HUES6 (cell line): Measurements from ENCODE around the gene CS.

Source experiments
- H3K27ac ChIP-seq: 2 replicates; pipeline ENCODE4 v1.7.0; 2013; ENCODE audit warnings: low read depth, mild to moderate bottlenecking, low read length, inconsistent platforms
- H3K27me3 ChIP-seq: 2 replicates; pipeline ENCODE4 v1.6.1; 2013; ENCODE audit warnings: low read length; ENCODE audit not compliant: control insufficient read depth, insufficient read depth
- H3K36me3 ChIP-seq: 2 replicates; pipeline ENCODE4 v1.6.1; 2013; ENCODE audit warnings: low read length; ENCODE audit not compliant: control insufficient read depth, insufficient read depth
- H3K4me1 ChIP-seq: 2 replicates; pipeline ENCODE4 v1.6.1; 2013; ENCODE audit warnings: low read length; ENCODE audit not compliant: control insufficient read depth, insufficient read depth
- H3K4me3 ChIP-seq: 2 replicates; pipeline ENCODE4 v1.5.1; 2013; ENCODE audit warnings: low read depth, low read length
- H3K9ac ChIP-seq: one replicate; pipeline ENCODE4 v1.6.1; 2013; ENCODE audit warnings: mild to moderate bottlenecking, low read length
- H3K9me3 ChIP-seq: 2 replicates; pipeline ENCODE4 v1.6.1; 2013; ENCODE audit warnings: low read depth, low read length; ENCODE audit not compliant: control insufficient read depth, insufficient read depth

Gene CS

GRCh38 chr12:56243731-56244181 is 56.4 kb downstream of the CS start:
- Histone ChIP-seq H3K27me3 (no peaks in the 10 kb centered on the region), H3K9ac (no peak overlapping the region), H3K9me3 (no peaks in the 10 kb centered on the region), H3K4me1 (no peaks in the 10 kb centered on the region), H3K4me3 (no peak overlapping the region), H3K36me3 (peaks cover 87% of the 10 kb centered on the region), H3K27ac (no peak overlapping the region)

- H3K27ac ChIP-seq = no peak overlapping the region
- no peak overlapping the region for H3K4me3 ChIP-seq
- H3K9me3 ChIP-seq = no peaks in the 10 kb centered on the region
- no peak overlapping the region for H3K9ac ChIP-seq
- H3K36me3 ChIP-seq = peaks cover 80% of the 10 kb centered on the region
- H3K27me3 ChIP-seq = no peaks in the 10 kb centered on the region
- H3K4me1 ChIP-seq = no peaks in the 10 kb centered on the region
Observed at GRCh38 chr12:56242986-56243385, 57.1 kb downstream of the CS start.

- Histone ChIP-seq H3K4me3 (no peak overlapping the region), H3K9me3 (no peaks in the 10 kb centered on the region), H3K4me1 (no peaks in the 10 kb centered on the region), H3K9ac (no peak overlapping the region), H3K36me3 (peaks cover 79% of the 10 kb centered on the region), H3K27ac (no peak overlapping the region), H3K27me3 (no peaks in the 10 kb centered on the region)
Observed at GRCh38 chr12:56241424-56242303, 58.5 kb downstream of the CS start.

- Histone ChIP-seq H3K27me3 (no peaks in the 10 kb centered on the region), H3K27ac (no peak overlapping the region), H3K36me3 (peaks cover 53% of the 10 kb centered on the region), H3K4me3 (no peak overlapping the region), H3K9me3 (no peaks in the 10 kb centered on the region), H3K9ac (no peak overlapping the region), H3K4me1 (no peaks in the 10 kb centered on the region)
Observed at GRCh38 chr12:56237552-56237951, 62.6 kb downstream of the CS start.

- no peaks in the 10 kb centered on the region for H3K9me3 ChIP-seq
- peaks cover 47% of the 10 kb centered on the region for H3K36me3 ChIP-seq
- no peaks in the 10 kb centered on the region for H3K4me1 ChIP-seq
- H3K4me3 ChIP-seq = no peak overlapping the region
- H3K9ac ChIP-seq = no peak overlapping the region
- no peaks in the 10 kb centered on the region for H3K27me3 ChIP-seq
- no peak overlapping the region for H3K27ac ChIP-seq
Observed at GRCh38 chr12:56236985-56237384, 63.1 kb downstream of the CS start.

GRCh38 chr12:56236091-56236490 is 64.0 kb downstream of the CS start:
- H3K9me3 ChIP-seq = no peaks in the 10 kb centered on the region
- H3K9ac ChIP-seq = no peak overlapping the region
- H3K4me3 ChIP-seq = no peak overlapping the region
- H3K27ac ChIP-seq = no peak overlapping the region
- peaks cover 38% of the 10 kb centered on the region for H3K36me3 ChIP-seq
- H3K4me1 ChIP-seq = no peaks in the 10 kb centered on the region
- no peaks in the 10 kb centered on the region for H3K27me3 ChIP-seq

GRCh38 chr12:56234746-56235436 is 65.2 kb downstream of the CS start:
- no peaks in the 10 kb centered on the region for H3K27me3 ChIP-seq

GRCh38 chr12:56231184-56231582 is 68.9 kb downstream of the CS start:
- no peaks in the 10 kb centered on the region for H3K4me1 ChIP-seq
- no peak overlapping the region for H3K27ac ChIP-seq

More at GRCh38 chr12:56234746-56235436, 65.2 kb downstream of the CS start:
- no peak overlapping the region for H3K4me3 ChIP-seq
- no peak overlapping the region for H3K9ac ChIP-seq
- peaks cover 30% of the 10 kb centered on the region for H3K36me3 ChIP-seq
- no peaks in the 10 kb centered on the region for H3K9me3 ChIP-seq
- H3K4me1 ChIP-seq = no peaks in the 10 kb centered on the region
- H3K27ac ChIP-seq = no peak overlapping the region

GRCh38 chr12:56230432-56231183 is 69.5 kb downstream of the CS start:
- Histone ChIP-seq H3K4me1 (no peaks in the 10 kb centered on the region), H3K9ac (no peak overlapping the region), H3K9me3 (no peaks in the 10 kb centered on the region), H3K4me3 (no peak overlapping the region), H3K36me3 (peaks cover 3% of the 10 kb centered on the region; the same call in 1 of the 2 replicates), H3K27me3 (no peaks in the 10 kb centered on the region), H3K27ac (no peak overlapping the region)

More at GRCh38 chr12:56231184-56231582, 68.9 kb downstream of the CS start:
- no peak overlapping the region for H3K9ac ChIP-seq
- peaks cover 4% of the 10 kb centered on the region for H3K36me3 ChIP-seq
- no peak overlapping the region for H3K4me3 ChIP-seq
- no peaks in the 10 kb centered on the region for H3K9me3 ChIP-seq
- no peaks in the 10 kb centered on the region for H3K27me3 ChIP-seq

GRCh38 chr12:56229916-56230431 is 70.2 kb downstream of the CS start, which contains the start of gene SLC39A5:
SLC39A5 (plus strand) TSS chr12:56230051; CDS start chr12:56231275, 1,224 bp downstream.
- H3K27ac ChIP-seq = no peak within 1 kb of the TSS
- no peaks in the 10 kb centered on the region for H3K27me3 ChIP-seq
- H3K9me3 ChIP-seq = no peaks in the 10 kb centered on the region
- no peak within 1 kb of the TSS for H3K9ac ChIP-seq
- peaks cover 3% of the 10 kb centered on the region; the same call in 1 of the 2 replicates for H3K36me3 ChIP-seq
- no peaks in the 10 kb centered on the region for H3K4me1 ChIP-seq
- no peak within 1 kb of the TSS for H3K4me3 ChIP-seq
